GM23248 (cell line): Measurements from ENCODE around the gene TMEM150A. TPM values are rescaled to one million over a fixed set of nuclear protein-coding genes. Genes with fewer than 3 reads are reported as not detected.
"Not testable (repeated sequence)": the region's sequence is repeated elsewhere in the genome, so short reads cannot be mapped to it uniquely, and the experiment has no call there.

ENCODE experiments used
- DNase-seq: peaks from one replicate; pipeline ENCODE4 v3.0.0-alpha.2; 2015
- H2AFZ ChIP-seq: fragments of 200-600 bp; sonication (generic); 2 replicates; pipeline ENCODE4 v1.6.1; 2016; ENCODE audit warnings: antibody characterized with exemption
- H3F3A ChIP-seq: fragments of 200-600 bp; sonication (generic); 2 replicates; pipeline ENCODE4 v1.6.1; 2016; ENCODE audit warnings: mild to moderate bottlenecking, antibody characterized with exemption, mixed run types; ENCODE audit not compliant: insufficient read depth
- H3K27ac ChIP-seq: fragments of 200-600 bp; sonication (generic); 2 replicates; pipeline ENCODE4 v1.5.1; 2016; ENCODE audit warnings: mild to moderate bottlenecking
- H3K27me3 ChIP-seq: fragments of 200-600 bp; sonication (generic); replicated peaks from 2 replicates; pipeline ENCODE4 v1.6.1; 2016; ENCODE audit warnings: mild to moderate bottlenecking; ENCODE audit not compliant: insufficient read depth
- H3K36me3 ChIP-seq: fragments of 200-600 bp; sonication (generic); 2 replicates; pipeline ENCODE4 v1.6.1; 2016; ENCODE audit warnings: low read depth, mild to moderate bottlenecking
- H3K4me1 ChIP-seq: fragments of 200-600 bp; sonication (generic); 2 replicates; pipeline ENCODE4 v1.6.1; 2016; ENCODE audit warnings: mild to moderate bottlenecking; ENCODE audit not compliant: insufficient read depth
- H3K4me2 ChIP-seq: fragments of 200-600 bp; sonication (generic); one replicate; pipeline ENCODE4 v1.6.1; 2016; ENCODE audit warnings: mild to moderate bottlenecking; ENCODE audit not compliant: unreplicated experiment
- H3K4me3 ChIP-seq: fragments of 200-600 bp; sonication (generic); 2 replicates; pipeline ENCODE4 v1.5.1; 2016; ENCODE audit warnings: mild to moderate bottlenecking
- H3K79me2 ChIP-seq: fragments of 200-600 bp; sonication (generic); 2 replicates; pipeline ENCODE4 v1.6.1; 2016; ENCODE audit warnings: mild to moderate bottlenecking; ENCODE audit not compliant: insufficient read depth
- H3K9ac ChIP-seq: fragments of 200-600 bp; sonication (generic); 2 replicates; pipeline ENCODE4 v1.6.1; 2016; ENCODE audit warnings: mild to moderate bottlenecking
- H3K9me2 ChIP-seq: fragments of 200-600 bp; sonication (generic); 2 replicates; pipeline ENCODE4 v1.6.1; 2016; ENCODE audit warnings: mixed run types, mild to moderate bottlenecking, moderate library complexity; ENCODE audit not compliant: insufficient read depth
- H3K9me3 ChIP-seq: fragments of 200-600 bp; sonication (generic); one replicate; pipeline ENCODE4 v1.6.1; 2017; ENCODE audit warnings: low read depth
- H4K20me1 ChIP-seq: fragments of 200-600 bp; sonication (generic); 2 replicates; pipeline ENCODE4 v1.6.0; 2016; ENCODE audit not compliant: insufficient read depth
- EZH2 ChIP-seq: fragments of 200-600 bp; sonication (generic); IDR thresholded peaks from 2 replicates; pipeline ENCODE4 v1.6.1; 2018; ENCODE audit warnings: antibody characterized with exemption, mild to moderate bottlenecking; ENCODE audit not compliant: insufficient read depth, poor library complexity, severe bottlenecking
- EZH2phosphoT487 ChIP-seq: fragments of 200-600 bp; sonication (generic); IDR thresholded peaks from 2 replicates; pipeline ENCODE4 v1.6.1; 2018; ENCODE audit warnings: antibody characterized with exemption, moderate library complexity, mild to moderate bottlenecking, low read depth; ENCODE audit not compliant: insufficient read depth
- WGBS, 2 experiments: methylation state at CpG; one replicate each; pipeline ENCODE4 v1.1.6; 2015 to 2017; ENCODE audit warnings: low lambda C conversion rate in 2 of 2, low coverage in 1 of 2; ENCODE audit errors: missing lambda C conversion rate in 2 of 2; 5-methylcytosine and 5-hydroxymethylcytosine counted together
- in situ Hi-C: fragments of 300-500 bp; cut with MboI; formaldehyde crosslinking; loops from 2 replicates; pipeline ENCODE4 v1.15.0; 2020
- polyA plus RNA-seq: library from polyadenylated mRNA; unstranded; fragments of >200 nt; fragmentation: Nextera tagmentation; extraction: Ambion mirVana; gene quantifications from 2 replicates; pipeline ENCODE4 v1.2.1, GENCODE V29; 2016
- total RNA-seq: library from RNA; depleted of rRNA; stranded (reverse); fragments of >200 nt; shearing (Covaris generic); gene quantifications from 2 replicates; pipeline ENCODE4 v1.2.3, GENCODE V29; 2014

Gene TMEM150A
- total and polyA plus RNA-seq, 2 experiments from 2014 or later = 20.9 to 35.7 TPM

- no peak overlapping the region for H3K27ac ChIP-seq
- H3K9me3 ChIP-seq = no peaks in the 10 kb centered on the region
- no peaks in the 10 kb centered on the region for H4K20me1 ChIP-seq
- H3K27me3 ChIP-seq = no peaks in the 10 kb centered on the region
- TF ChIP-seq EZH2phosphoT487 (no peak), EZH2 (no peak)
- peaks cover 75% of the 10 kb centered on the region for H3K79me2 ChIP-seq
- H3K4me1 ChIP-seq = peaks cover 18% of the 10 kb centered on the region
- in situ Hi-C loops = no loop called here
- peak; percentile 33 for DNase-seq
- H3K4me3 ChIP-seq = no peak overlapping the region
- WGBS, 2 experiments = 85 to 90% methylated on average over 6 of the region's 6 CpGs
- no peak overlapping the region for H3K4me2 ChIP-seq
- H3K9me2 ChIP-seq = no peaks in the 10 kb centered on the region
- no peak overlapping the region for H2AFZ ChIP-seq
- peaks cover 44% of the 10 kb centered on the region for H3K36me3 ChIP-seq
- peak overlapping the region; percentile 15; the same call in 1 of the 2 replicates for H3K9ac ChIP-seq
- peaks cover 3% of the 10 kb centered on the region; the same call in 1 of the 2 replicates for H3F3A ChIP-seq
Measured at GRCh38 chr2:85619617-85620016, 17.1 kb upstream of the TMEM150A start.

GRCh38 chr2:85617723-85618122 lies 15.2 kb upstream of the TMEM150A start:
- Histone ChIP-seq H3F3A (peaks cover 10% of the 10 kb centered on the region; the same call in 1 of the 2 replicates), H3K4me3 (peak overlapping the region; percentile 80), H3K9ac (peak overlapping the region; percentile 96), H3K4me1 (peaks cover 18% of the 10 kb centered on the region), H3K4me2 (peak overlapping the region; percentile 91), H3K79me2 (peaks cover 72% of the 10 kb centered on the region), H3K36me3 (peaks cover 28% of the 10 kb centered on the region)
- DNase-seq, H4K20me1 ChIP-seq, H2AFZ ChIP-seq, H3K9me2 ChIP-seq, H3K9me3 ChIP-seq, in situ Hi-C loops, H3K27me3 ChIP-seq, H3K27ac ChIP-seq: not testable (repeated sequence)
- 86 to 89% methylated on average over 5 of the region's 5 CpGs for WGBS, 2 experiments

- no peak for TF ChIP-seq EZH2
- no peaks in the 10 kb centered on the region for H3K27me3 ChIP-seq
- in situ Hi-C loops = no loop called here
- WGBS, 2 experiments = 76 to 79% methylated on average over 17 of the region's 17 CpGs
- peak overlapping the region; percentile 96 for H3K9ac ChIP-seq
- no peaks in the 10 kb centered on the region for H3K9me2 ChIP-seq
- peak overlapping the region; percentile 85 for H3K27ac ChIP-seq
- H3K79me2 ChIP-seq = peaks cover 61% of the 10 kb centered on the region
- H3F3A ChIP-seq = 0 out of 2 replicates have a peak, but pooled peaks cover 13% of the 10 kb centered on the region
- no peak for DNase-seq
- peak overlapping the region; percentile 80 for H3K4me3 ChIP-seq
- peak overlapping the region; percentile 79 for H3K4me2 ChIP-seq
- H3K9me3 ChIP-seq = no peaks in the 10 kb centered on the region
- peaks cover 22% of the 10 kb centered on the region for H3K4me1 ChIP-seq
- peaks cover 10% of the 10 kb centered on the region; the same call in 1 of the 2 replicates for H3K36me3 ChIP-seq
- H4K20me1 ChIP-seq = no peaks in the 10 kb centered on the region
- H2AFZ ChIP-seq = peak overlapping the region; percentile 92
Measured at GRCh38 chr2:85615413-85615728, 12.9 kb upstream of the TMEM150A start.

GRCh38 chr2:85614757-85615156 lies 12.3 kb upstream of the TMEM150A start:
- DNase-seq, H3K9me2 ChIP-seq, H3K4me3 ChIP-seq, H3K4me2 ChIP-seq, H3K27ac ChIP-seq, in situ Hi-C loops, H2AFZ ChIP-seq, H3K36me3 ChIP-seq, H3K9me3 ChIP-seq, H3K9ac ChIP-seq, H4K20me1 ChIP-seq, H3K27me3 ChIP-seq: not testable (repeated sequence)
- WGBS, 2 experiments = 97 to 99% methylated on average over 7 of the region's 7 CpGs
- Histone ChIP-seq H3K79me2 (peaks cover 61% of the 10 kb centered on the region), H3F3A (0 out of 2 replicates have a peak, but pooled peaks cover 13% of the 10 kb centered on the region), H3K4me1 (peaks cover 22% of the 10 kb centered on the region)
